Trophoblast cell (in vitro differentiated cells and primary cell): ENCODE measurements around the gene GLMN.

Experiments used
- DNase-seq, 2 donors: peaks; one replicate each; pipeline ENCODE4 v3.0.0-alpha.2; 2016
- H2AFZ ChIP-seq: 2 replicates; pipeline ENCODE4 v1.6.1; 2013; ENCODE audit warnings: low read length, moderate library complexity, mild to moderate bottlenecking; ENCODE audit not compliant: insufficient read depth, poor library complexity
- H2AK5ac ChIP-seq: 2 replicates; pipeline ENCODE4 v1.6.1; 2013; ENCODE audit warnings: mild to moderate bottlenecking, low read length
- H2BK120ac ChIP-seq: 2 replicates; pipeline ENCODE4 v1.6.1; 2013; ENCODE audit warnings: low read length, mild to moderate bottlenecking, moderate library complexity; ENCODE audit not compliant: insufficient read depth, poor library complexity
- H2BK12ac ChIP-seq: 2 replicates; pipeline ENCODE4 v1.6.1; 2013; ENCODE audit warnings: mild to moderate bottlenecking, low read length, moderate library complexity
- H2BK5ac ChIP-seq: 2 replicates; pipeline ENCODE4 v1.6.1; 2013; ENCODE audit warnings: low read length, low read depth, moderate library complexity, mild to moderate bottlenecking; ENCODE audit not compliant: poor library complexity
- H3K14ac ChIP-seq: 2 replicates; pipeline ENCODE4 v1.6.1; 2013; ENCODE audit warnings: mild to moderate bottlenecking, low read length
- H3K18ac ChIP-seq: 2 replicates; pipeline ENCODE4 v1.6.1; 2013; ENCODE audit warnings: mild to moderate bottlenecking, low read length
- H3K23ac ChIP-seq: 2 replicates; pipeline ENCODE4 v1.6.1; 2013; ENCODE audit warnings: low read length
- H3K27ac ChIP-seq: 2 replicates; pipeline ENCODE4 v1.5.1; 2013; ENCODE audit warnings: low read depth, mild to moderate bottlenecking, inconsistent platforms, low read length, moderate library complexity
- H3K27me3 ChIP-seq: 2 replicates; pipeline ENCODE4 v1.6.1; 2013; ENCODE audit warnings: inconsistent platforms, mild to moderate bottlenecking, low read length, moderate library complexity; ENCODE audit not compliant: insufficient read depth
- H3K36me3 ChIP-seq, 2 experiments: 1 replicate in 1 of 2; 2 replicates in 1 of 2; pipeline ENCODE4 v1.6.1; 2013; ENCODE audit warnings: low read length in 2 of 2, mild to moderate bottlenecking in 2 of 2, moderate library complexity in 1 of 2; ENCODE audit not compliant: insufficient read depth in 2 of 2, control insufficient read depth in 1 of 2
- H3K4ac ChIP-seq: 2 replicates; pipeline ENCODE4 v1.6.1; 2013; ENCODE audit warnings: low read depth, mild to moderate bottlenecking, low read length, moderate library complexity
- H3K4me1 ChIP-seq, 2 experiments: 1 replicate in 1 of 2; 2 replicates in 1 of 2; pipeline ENCODE4 v1.6.1; 2013; ENCODE audit warnings: low read length in 2 of 2, mild to moderate bottlenecking in 2 of 2, moderate library complexity in 1 of 2; ENCODE audit not compliant: insufficient read depth in 2 of 2, control insufficient read depth in 1 of 2
- H3K4me2 ChIP-seq: 2 replicates; pipeline ENCODE4 v1.6.1; 2013; ENCODE audit warnings: inconsistent platforms, mild to moderate bottlenecking, low read length, moderate library complexity
- H3K4me3 ChIP-seq: 2 replicates; pipeline ENCODE4 v1.5.1; 2013; ENCODE audit warnings: mild to moderate bottlenecking, low read depth, low read length, inconsistent platforms
- H3K79me1 ChIP-seq: one replicate; pipeline ENCODE4 v1.6.1; 2013; ENCODE audit warnings: low read length
- H3K79me2 ChIP-seq: 2 replicates; pipeline ENCODE4 v1.6.1; 2013; ENCODE audit warnings: low read length, mild to moderate bottlenecking; ENCODE audit not compliant: control insufficient read depth, insufficient read depth, poor library complexity
- H3K9ac ChIP-seq: 2 replicates; pipeline ENCODE4 v1.6.1; 2013; ENCODE audit warnings: mild to moderate bottlenecking, low read length
- H3K9me3 ChIP-seq: 2 replicates; pipeline ENCODE4 v1.6.1; 2013; ENCODE audit warnings: low read depth, mild to moderate bottlenecking, control low read depth, inconsistent platforms, low read length; ENCODE audit not compliant: insufficient read depth
- H4K12ac ChIP-seq: 2 replicates; pipeline ENCODE4 v1.6.1; 2013; ENCODE audit warnings: low read depth, mild to moderate bottlenecking, low read length, moderate library complexity
- H4K8ac ChIP-seq: 2 replicates; pipeline ENCODE4 v1.6.1; 2013; ENCODE audit warnings: low read depth, mild to moderate bottlenecking, low read length, moderate library complexity
- H4K91ac ChIP-seq: one replicate; pipeline ENCODE4 v1.6.1; 2013; ENCODE audit warnings: low read depth, mild to moderate bottlenecking, low read length, moderate library complexity
- WGBS: extraction: QIAGEN DNeasy Blood & Tissue Kit; methylation state at CpG from one replicate; pipeline ENCODE4 v1.1.7; 2013; ENCODE audit warnings: missing lambda C conversion rate; ENCODE audit not compliant: insufficient read length, insufficient coverage; ENCODE audit errors: extremely low coverage; 5-methylcytosine and 5-hydroxymethylcytosine counted together

The GLMN gene

GRCh38 chr1:92326681-92327080 lies 27.9 kb upstream of the GLMN start:
- Histone ChIP-seq H3K4me2 (no peak overlapping the region), H4K91ac (no peak overlapping the region), H3K14ac (no peak overlapping the region), H3K23ac (no peak overlapping the region), H4K12ac (no peak overlapping the region), H3K4ac (no peak overlapping the region), H2BK120ac (no peak overlapping the region), H3K4me3 (no peak overlapping the region), H4K8ac (no peak overlapping the region), H3K79me1 (no peaks in the 10 kb centered on the region), H2BK5ac (no peak overlapping the region), H3K27ac (no peak overlapping the region), H3K9me3 (peaks cover 4% of the 10 kb centered on the region), H3K9ac (no peak overlapping the region), H3K4me1 (peaks cover 4 to 7% of the 10 kb centered on the region in 2 experiments), H2AK5ac (no peak overlapping the region), H2BK12ac (no peak overlapping the region), H3K36me3 (peaks cover 7 to 9% of the 10 kb centered on the region in 2 experiments), H3K27me3 (no peaks in the 10 kb centered on the region), H2AFZ (no peak overlapping the region), H3K18ac (no peak overlapping the region), H3K79me2 (no peaks in the 10 kb centered on the region)
- DNase-seq = no peak
- WGBS = no CpG with 5 or more reads among the region's 1 CpG

GRCh38 chr1:92324784-92325183 lies 26.0 kb upstream of the GLMN start:
- no peak overlapping the region for H2AK5ac ChIP-seq
- no peak overlapping the region for H3K9ac ChIP-seq
- no peak overlapping the region for H3K27ac ChIP-seq
- no peaks in the 10 kb centered on the region for H3K27me3 ChIP-seq
- H3K4ac ChIP-seq = no peak overlapping the region
- no peak overlapping the region for H3K23ac ChIP-seq
- no peak overlapping the region for H3K4me2 ChIP-seq
- no peaks in the 10 kb centered on the region for H3K79me2 ChIP-seq
- H2AFZ ChIP-seq = no peak overlapping the region
- H4K12ac ChIP-seq = no peak overlapping the region
- H3K9me3 ChIP-seq = peaks cover 4% of the 10 kb centered on the region
- H3K14ac ChIP-seq = no peak overlapping the region
- DNase-seq = no peak
- H3K79me1 ChIP-seq = no peaks in the 10 kb centered on the region
- H2BK12ac ChIP-seq = no peak overlapping the region
- peaks cover 7 to 9% of the 10 kb centered on the region in 2 experiments for H3K36me3 ChIP-seq
- H3K18ac ChIP-seq = no peak overlapping the region
- no peak overlapping the region for H4K8ac ChIP-seq
- H4K91ac ChIP-seq = no peak overlapping the region
- H2BK5ac ChIP-seq = no peak overlapping the region
- no peak overlapping the region for H3K4me3 ChIP-seq
- H3K4me1 ChIP-seq = peaks cover 4 to 7% of the 10 kb centered on the region in 2 experiments
- H2BK120ac ChIP-seq = no peak overlapping the region

GRCh38 chr1:92323473-92324453 lies 25.0 kb upstream of the GLMN start:
- no peaks in the 10 kb centered on the region for H3K27me3 ChIP-seq
- H3K27ac ChIP-seq = no peak overlapping the region

GRCh38 chr1:92317836-92318493 lies 19.2 kb upstream of the GLMN start:
- H2BK5ac ChIP-seq = no peak overlapping the region
- H3K9ac ChIP-seq = no peak overlapping the region
- no peak overlapping the region for H4K91ac ChIP-seq
- H3K23ac ChIP-seq = no peak overlapping the region
- no peak overlapping the region for H3K4me3 ChIP-seq
- no peak overlapping the region for H4K8ac ChIP-seq
- no CpG with 5 or more reads among the region's 3 CpGs for WGBS
- H2AK5ac ChIP-seq = no peak overlapping the region
- no peak for DNase-seq
- no peak overlapping the region for H3K4me2 ChIP-seq
- H3K9me3 ChIP-seq = no peaks in the 10 kb centered on the region
- no peaks in the 10 kb centered on the region for H3K79me2 ChIP-seq
- no peak overlapping the region for H3K14ac ChIP-seq
- no peaks in the 10 kb centered on the region for H3K79me1 ChIP-seq
- no peak overlapping the region for H2AFZ ChIP-seq
- H3K4me1 ChIP-seq = no peaks in the 10 kb centered on the region
- no peak overlapping the region for H3K4ac ChIP-seq
- H3K27ac ChIP-seq = no peak overlapping the region
- H4K12ac ChIP-seq = no peak overlapping the region
- H2BK12ac ChIP-seq = no peak overlapping the region
- H3K36me3 ChIP-seq = peaks cover 0 to 2% of the 10 kb centered on the region in 2 experiments
- no peak overlapping the region for H3K18ac ChIP-seq
- H2BK120ac ChIP-seq = no peak overlapping the region
- H3K27me3 ChIP-seq = no peaks in the 10 kb centered on the region

More at GRCh38 chr1:92323473-92324453, 25.0 kb upstream of the GLMN start:
- no peak overlapping the region for H3K4me3 ChIP-seq
- no peak overlapping the region for H3K9ac ChIP-seq
- H3K14ac ChIP-seq = no peak overlapping the region
- H3K79me2 ChIP-seq = no peaks in the 10 kb centered on the region
- H2AK5ac ChIP-seq = no peak overlapping the region
- no CpG with 5 or more reads among the region's 7 CpGs for WGBS
- no peak overlapping the region for H3K4ac ChIP-seq
- H3K4me1 ChIP-seq = peaks cover 0 to 1% of the 10 kb centered on the region in 2 experiments
- no peaks in the 10 kb centered on the region for H3K79me1 ChIP-seq
- no peak overlapping the region for H4K12ac ChIP-seq
- H3K18ac ChIP-seq = no peak overlapping the region
- H4K91ac ChIP-seq = no peak overlapping the region
- H2BK5ac ChIP-seq = no peak overlapping the region
- no peak overlapping the region for H2BK120ac ChIP-seq
- peaks cover 5 to 9% of the 10 kb centered on the region in 2 experiments for H3K36me3 ChIP-seq
- DNase-seq = no peak
- peaks cover 4% of the 10 kb centered on the region for H3K9me3 ChIP-seq
- H2BK12ac ChIP-seq = no peak overlapping the region
- H3K23ac ChIP-seq = no peak overlapping the region
- no peak overlapping the region for H2AFZ ChIP-seq
- H3K4me2 ChIP-seq = no peak overlapping the region
- H4K8ac ChIP-seq = no peak overlapping the region
